NOMO-1 treated with DMSO at 0.1 percent for 48 hours (cell line): Measurements from ENCODE around the gene PCP4L1.
"Not testable (repeated sequence)": the region's sequence is repeated elsewhere in the genome, so short reads cannot be mapped to it uniquely, and the experiment has no call there.

ENCODE experiments used
- DNase-seq: peaks from one replicate; lab custom pipeline; 2025; ENCODE audit not compliant: unreplicated experiment; lab: John Stamatoyannopoulos, UW

Gene PCP4L1

GRCh38 chr1:161227196-161227871 lies 31.2 kb upstream of the PCP4L1 start:
- DNase-seq: peak; percentile 90

GRCh38 chr1:161228032-161228431 lies 30.5 kb upstream of the PCP4L1 start:
- no peak for DNase-seq

GRCh38 chr1:161229896-161230295 lies 28.6 kb upstream of the PCP4L1 start:
- no peak for DNase-seq

GRCh38 chr1:161230762-161231161 lies 27.8 kb upstream of the PCP4L1 start:
- DNase-seq: no peak

GRCh38 chr1:161233102-161233501 lies 25.4 kb upstream of the PCP4L1 start:
- DNase-seq: no peak

GRCh38 chr1:161235957-161236775 lies 22.4 kb upstream of the PCP4L1 start:
- no peak for DNase-seq

GRCh38 chr1:161238039-161238473 lies 20.5 kb upstream of the PCP4L1 start, which contains the start of gene NR1I3:
Gene NR1I3, minus strand, starts transcription at chr1:161238203. Its CDS starts 1,638 bp downstream, at chr1:161236565.
- no peak for DNase-seq

GRCh38 chr1:161241682-161242081 lies 16.9 kb upstream of the PCP4L1 start:
- peak; percentile 42 for DNase-seq

- DNase-seq: peak; percentile 13
Measured at GRCh38 chr1:161242313-161242712, 16.2 kb upstream of the PCP4L1 start.

- no peak for DNase-seq
Measured at GRCh38 chr1:161244888-161245287, 13.7 kb upstream of the PCP4L1 start.

- not testable (repeated sequence) for DNase-seq
Measured at GRCh38 chr1:161250100-161250499, 8.4 kb upstream of the PCP4L1 start.

GRCh38 chr1:161250829-161251228 lies 7.7 kb upstream of the PCP4L1 start:
- DNase-seq: no peak

GRCh38 chr1:161251579-161251978 lies 7.0 kb upstream of the PCP4L1 start:
- no peak for DNase-seq

GRCh38 chr1:161255302-161255701 lies 3.2 kb upstream of the PCP4L1 start:
- not testable (repeated sequence) for DNase-seq

- not testable (repeated sequence) for DNase-seq
Measured at GRCh38 chr1:161255955-161256520, 2.5 kb upstream of the PCP4L1 start.

GRCh38 chr1:161257109-161257508 lies 1.4 kb upstream of the PCP4L1 start:
- not testable (repeated sequence) for DNase-seq

- DNase-seq: no peak
Measured at GRCh38 chr1:161259345-161259702, 779 bp downstream of the PCP4L1 start.

- DNase-seq: no peak
Measured at GRCh38 chr1:161259765-161260164, 1.2 kb downstream of the PCP4L1 start.

- DNase-seq: no peak
Measured at GRCh38 chr1:161260376-161261260, 2.1 kb downstream of the PCP4L1 start.

GRCh38 chr1:161261261-161262235 lies 3.0 kb downstream of the PCP4L1 start:
- DNase-seq: no peak
